IMR-90 (cell line): ENCODE data around the gene DEF6. TPM values are rescaled to one million over a fixed set of nuclear protein-coding genes. Genes with fewer than 3 reads are reported as not detected.

Experiments used
- ATAC-seq: fragments of 200-7000 bp; cut with Tn5 transposase; 2 replicates; pipeline ENCODE4 v1.9.1; 2020; ENCODE audit warnings: low read depth, mild to moderate bottlenecking, moderate library complexity
- BruUV-seq: library from RNA; stranded (reverse); fragments of 400-500 nt; replicated peaks from 2 replicates; lab custom pipeline; 2021; lab: Mats Ljungman, UMichigan
- CTCF ChIA-PET: fragments of 300-600 bp; formaldehyde crosslinking; extraction: SDS; loops from one replicate; lab custom pipeline; 2021; ENCODE audit warnings: antibody characterized with exemption; lab: Yijun Ruan, JAX
- POLR2A ChIA-PET: fragments of 300-600 bp; sonication (Branson Sonifier 250); formaldehyde crosslinking; loops from one replicate; lab custom pipeline; 2022; ENCODE audit warnings: antibody characterized with exemption; ENCODE audit not compliant: unreplicated experiment; lab: Charles Lee
- DNase-seq: peaks from one replicate; pipeline ENCODE4 v3.0.0; 2013
- H2AFZ ChIP-seq: replicated peaks from 2 replicates; pipeline ENCODE3; 2013; ENCODE audit warnings: low read length, mild to moderate bottlenecking; ENCODE audit not compliant: poor library complexity
- H2AK5ac ChIP-seq: 2 replicates; pipeline ENCODE4 v1.6.1; 2013; ENCODE audit warnings: low read depth, low read length, inconsistent platforms
- H2AK9ac ChIP-seq: replicated peaks from 2 replicates; pipeline ENCODE3; 2013; ENCODE audit warnings: mild to moderate bottlenecking, low read depth, low read length, moderate library complexity; ENCODE audit not compliant: poor library complexity
- H2BK120ac ChIP-seq: 2 replicates; pipeline ENCODE4 v1.6.1; 2013; ENCODE audit warnings: low read depth, low read length, inconsistent platforms
- H2BK15ac ChIP-seq: 3 replicates; pipeline ENCODE4 v1.6.1; 2013; ENCODE audit warnings: low read depth, low read length, inconsistent platforms
- H2BK20ac ChIP-seq: 2 replicates; pipeline ENCODE4 v1.6.1; 2013; ENCODE audit warnings: low read depth, mild to moderate bottlenecking, inconsistent platforms, low read length, moderate library complexity
- H2BK5ac ChIP-seq: 2 replicates; pipeline ENCODE4 v1.6.1; 2013; ENCODE audit warnings: mild to moderate bottlenecking, low read depth, low read length, inconsistent platforms; ENCODE audit not compliant: poor library complexity, severe bottlenecking
- H3K14ac ChIP-seq: replicated peaks from 2 replicates; pipeline ENCODE4 v1.6.1; 2013; ENCODE audit warnings: low read depth, low read length, inconsistent platforms
- H3K18ac ChIP-seq: 2 replicates; pipeline ENCODE4 v1.6.1; 2013; ENCODE audit warnings: low read depth, low read length, control low read depth
- H3K23ac ChIP-seq: 2 replicates; pipeline ENCODE4 v1.6.1; 2013; ENCODE audit warnings: low read depth, low read length, inconsistent platforms
- H3K27ac ChIP-seq: 2 replicates; pipeline ENCODE4 v1.5.1; 2013; ENCODE audit warnings: mild to moderate bottlenecking, control low read depth, low read length; ENCODE audit not compliant: insufficient read depth
- H3K27me3 ChIP-seq: 2 replicates; pipeline ENCODE4 v1.6.1; 2013; ENCODE audit warnings: low read length; ENCODE audit not compliant: control insufficient read depth, insufficient read depth
- H3K36me3 ChIP-seq: 2 replicates; pipeline ENCODE4 v1.6.1; 2013; ENCODE audit warnings: low read length, mixed read lengths; ENCODE audit not compliant: control insufficient read depth, insufficient read depth
- H3K4ac ChIP-seq: 2 replicates; pipeline ENCODE4 v1.6.1; 2013; ENCODE audit warnings: low read depth, low read length, inconsistent platforms
- H3K4me1 ChIP-seq: 2 replicates; pipeline ENCODE4 v1.6.1; 2013; ENCODE audit warnings: low read length, mixed read lengths; ENCODE audit not compliant: control insufficient read depth, insufficient read depth
- H3K4me2 ChIP-seq: 2 replicates; pipeline ENCODE4 v1.6.1; 2013; ENCODE audit warnings: low read depth, mild to moderate bottlenecking, control low read depth, low read length, moderate library complexity
- H3K4me3 ChIP-seq: 2 replicates; pipeline ENCODE4 v1.5.1; 2013; ENCODE audit warnings: low read depth, mild to moderate bottlenecking, control low read depth, low read length, moderate library complexity; ENCODE audit not compliant: insufficient read depth
- H3K56ac ChIP-seq: 2 replicates; pipeline ENCODE4 v1.6.1; 2013; ENCODE audit warnings: low read length, inconsistent platforms; ENCODE audit not compliant: insufficient read depth; ENCODE audit errors: extremely low read depth
- H3K79me1 ChIP-seq, 2 experiments: 2 replicates each; pipeline ENCODE4 v1.6.1; 2013; ENCODE audit warnings: low read length in 2 of 2, inconsistent platforms in 1 of 2, low read depth in 1 of 2
- H3K9ac ChIP-seq: 2 replicates; pipeline ENCODE4 v1.6.1; 2013; ENCODE audit warnings: low read depth, low read length, control low read depth
- H3K9me1 ChIP-seq: 2 replicates; pipeline ENCODE4 v1.6.1; 2013; ENCODE audit warnings: low read length, inconsistent platforms; ENCODE audit not compliant: insufficient read depth
- H3K9me3 ChIP-seq: 2 replicates; pipeline ENCODE4 v1.6.1; 2013; ENCODE audit warnings: low read length; ENCODE audit not compliant: control insufficient read depth, insufficient read depth
- H4K20me1 ChIP-seq: 2 replicates; pipeline ENCODE4 v1.6.1; 2013; ENCODE audit warnings: low read length, inconsistent platforms; ENCODE audit not compliant: insufficient read depth
- H4K5ac ChIP-seq: 2 replicates; pipeline ENCODE4 v1.6.1; 2013; ENCODE audit warnings: mild to moderate bottlenecking, low read depth, low read length, control low read depth
- H4K8ac ChIP-seq, 2 experiments: 2 replicates each; pipeline ENCODE4 v1.6.1; 2013; ENCODE audit warnings: low read depth in 2 of 2, low read length in 2 of 2, control low read depth in 1 of 2, inconsistent platforms in 1 of 2
- H4K91ac ChIP-seq: 2 replicates; pipeline ENCODE4 v1.6.1; 2013; ENCODE audit warnings: low read depth, low read length, inconsistent platforms; ENCODE audit not compliant: insufficient read depth
- BHLHE40 ChIP-seq: fragments of 150-350 bp; IDR thresholded peaks from 2 replicates; pipeline ENCODE4 v1.6.1; 2016; ENCODE audit warnings: mild to moderate bottlenecking, low read depth, low read length
- CEBPB ChIP-seq: IDR thresholded peaks from 2 replicates; pipeline ENCODE4 v1.6.1; 2012; ENCODE audit warnings: low read depth, low read length, improper control_type of control experiment
- CHD1 ChIP-seq: IDR thresholded peaks from 2 replicates; pipeline ENCODE4 v1.6.1; 2012; ENCODE audit warnings: low read depth, low read length, improper control_type of control experiment
- CTCF ChIP-seq: conservative IDR thresholded peaks from 2 replicates; pipeline ENCODE4 v1.5.1; 2012; ENCODE audit warnings: mild to moderate bottlenecking, low read depth, low read length, improper control_type of control experiment
- ELK1 ChIP-seq: fragments of 150-350 bp; IDR thresholded peaks from 2 replicates; pipeline ENCODE4 v1.6.1; 2016; ENCODE audit warnings: low read depth, mild to moderate bottlenecking, low read length, moderate library complexity, borderline replicate concordance
- FOS ChIP-seq: fragments of 150-350 bp; IDR thresholded peaks from 2 replicates; pipeline ENCODE4 v1.6.1; 2016; ENCODE audit warnings: low read depth, low read length
- MAFK ChIP-seq: IDR thresholded peaks from 2 replicates; pipeline ENCODE4 v1.6.1; 2012; ENCODE audit warnings: low read depth, low read length, improper control_type of control experiment
- MAZ ChIP-seq: IDR thresholded peaks from 2 replicates; pipeline ENCODE4 v1.6.1; 2012; ENCODE audit warnings: low read depth, mild to moderate bottlenecking, low read length, improper control_type of control experiment, moderate library complexity, borderline replicate concordance
- MXI1 ChIP-seq: IDR thresholded peaks from 2 replicates; pipeline ENCODE4 v1.6.1; 2012; ENCODE audit warnings: low read depth, mild to moderate bottlenecking, low read length, moderate library complexity, borderline replicate concordance
- NFE2L2 ChIP-seq: fragments of 150-350 bp; IDR thresholded peaks from 2 replicates; pipeline ENCODE4 v1.6.1; 2016; ENCODE audit warnings: low read depth, mild to moderate bottlenecking, low read length
- POLR2A ChIP-seq: IDR thresholded peaks from 2 replicates; pipeline ENCODE4 v1.6.1; 2012; ENCODE audit warnings: mild to moderate bottlenecking, low read depth, low read length
- RAD21 ChIP-seq: IDR thresholded peaks from 2 replicates; pipeline ENCODE4 v1.6.1; 2012; ENCODE audit warnings: low read length, improper control_type of control experiment
- RCOR1 ChIP-seq: IDR thresholded peaks from 2 replicates; pipeline ENCODE4 v1.6.1; 2012; ENCODE audit warnings: mild to moderate bottlenecking, low read length, improper control_type of control experiment; ENCODE audit not compliant: insufficient replicate concordance
- RFX5 ChIP-seq: IDR thresholded peaks from 2 replicates; pipeline ENCODE4 v1.8.0; 2012; ENCODE audit warnings: low read depth, mild to moderate bottlenecking, low read length, moderate library complexity
- SMC3 ChIP-seq: fragments of 150-350 bp; IDR thresholded peaks from 2 replicates; pipeline ENCODE4 v1.6.1; 2016; ENCODE audit warnings: low read depth, mild to moderate bottlenecking, antibody characterized with exemption, low read length, moderate library complexity
- USF2 ChIP-seq: fragments of 150-350 bp; IDR thresholded peaks from 2 replicates; pipeline ENCODE4 v1.6.1; 2017; ENCODE audit warnings: mild to moderate bottlenecking, antibody characterized with exemption, low read length, low read depth
- WGBS, 2 experiments: methylation state at CpG; one replicate each; pipeline versions ENCODE4 v1.1.5 to v1.1.7; 2013; ENCODE audit warnings: missing lambda C conversion rate in 2 of 2; ENCODE audit not compliant: insufficient read length in 1 of 2; ENCODE audit errors: extremely low coverage in 2 of 2; 5-methylcytosine and 5-hydroxymethylcytosine counted together
- dilution Hi-C: fragments of 300-500 bp; cut with HindIII; formaldehyde crosslinking; loops from one replicate; pipeline ENCODE4 v1.14.3; 2018; ENCODE audit warnings: low sequenced_read_pairs; ENCODE audit not compliant: unreplicated experiment
- in situ Hi-C: fragments of 300-500 bp; cut with MboI; formaldehyde crosslinking; loops from 3 replicates; pipeline ENCODE4 v1.14.3; 2019; ENCODE audit warnings: low sequenced_read_pairs, inconsistent platforms, mixed read lengths
- intact Hi-C: fragments of 100-400 bp; cut with micrococcal nuclease; formaldehyde crosslinking; loops from 2 replicates; pipeline ENCODE4 v1.10.0; 2022
- polyA plus RNA-seq, 3 experiments: library from polyadenylated mRNA; depleted of rRNA; stranded (reverse); fragments of >200 nt; gene quantifications; 2 replicates each; pipeline ENCODE4 v1.2.3, GENCODE V29; 2012; ENCODE audit warnings: low replicate concordance in 1 of 3
- total RNA-seq: library from RNA; depleted of rRNA; stranded (reverse); fragments of >200 nt; gene quantifications from 2 replicates; pipeline ENCODE4 v1.2.3, GENCODE V29; 2012

The DEF6 gene
- total and polyA plus RNA-seq, 2 of the 4 experiments (the other 2 are of a cell fraction) = 2.5 to 4.2 TPM

GRCh38 chr6:35351422-35351821 is 53.8 kb downstream of the DEF6 start:
- Histone ChIP-seq H3K27ac (no peak overlapping the region), H2BK5ac (no peak overlapping the region), H3K4ac (no peak overlapping the region), H3K9ac (no peak overlapping the region), H2BK120ac (no peak overlapping the region), H3K56ac (no peak overlapping the region), H4K20me1 (peaks cover 30% of the 10 kb centered on the region), H3K14ac (no peak overlapping the region), H3K4me1 (peaks cover 6% of the 10 kb centered on the region), H3K27me3 (no peaks in the 10 kb centered on the region), H3K9me3 (no peaks in the 10 kb centered on the region), H2AK9ac (no peak overlapping the region), H3K79me1 (peaks cover 30 to 64% of the 10 kb centered on the region in 2 experiments), H3K18ac (no peak overlapping the region), H3K9me1 (peaks cover 13% of the 10 kb centered on the region), H4K5ac (no peak overlapping the region), H2BK20ac (no peak overlapping the region), H4K91ac (no peak overlapping the region), H3K36me3 (peaks cover 57% of the 10 kb centered on the region), H2BK15ac (no peak overlapping the region), H3K4me3 (no peak overlapping the region), H4K8ac (no peak overlapping the region), H3K4me2 (no peak overlapping the region), H3K23ac (no peak overlapping the region), H2AFZ (no peak overlapping the region), H2AK5ac (no peak overlapping the region)
- BruUV-seq = no TSS peak
- TF ChIP-seq CEBPB (no peak), MAFK (no peak), NFE2L2 (no peak), MXI1 (no peak), POLR2A (no peak), FOS (no peak), BHLHE40 (no peak), RAD21 (no peak), MAZ (no peak), CTCF (no peak), SMC3 (no peak), RCOR1 (no peak), RFX5 (no peak), CHD1 (no peak), USF2 (no peak), ELK1 (no peak)
- POLR2A ChIA-PET = interaction anchor here (0.7 kb wide), 1 partner anchor 130 kb away, joined by 17 read pairs; no protein-coding TSS in a partner anchor
- dilution Hi-C loops (no loop called here), intact Hi-C loops (no loop called here), in situ Hi-C loops (no loop called here)
- CTCF ChIA-PET = interaction anchor here (0.7 kb wide), 1 partner anchor 223 kb away, joined by 3 read pairs; no protein-coding TSS in a partner anchor
- no peak for ATAC-seq
- no CpG with 5 or more reads among the region's 4 CpGs for WGBS, 2 experiments
- no peak for DNase-seq
